ENCODE data around the gene ZNF483.
"Not testable (repeated sequence)": the region's sequence is repeated elsewhere in the genome, so short reads cannot be mapped to it uniquely, and the experiment has no call there.

Gene ZNF483

DNA sequence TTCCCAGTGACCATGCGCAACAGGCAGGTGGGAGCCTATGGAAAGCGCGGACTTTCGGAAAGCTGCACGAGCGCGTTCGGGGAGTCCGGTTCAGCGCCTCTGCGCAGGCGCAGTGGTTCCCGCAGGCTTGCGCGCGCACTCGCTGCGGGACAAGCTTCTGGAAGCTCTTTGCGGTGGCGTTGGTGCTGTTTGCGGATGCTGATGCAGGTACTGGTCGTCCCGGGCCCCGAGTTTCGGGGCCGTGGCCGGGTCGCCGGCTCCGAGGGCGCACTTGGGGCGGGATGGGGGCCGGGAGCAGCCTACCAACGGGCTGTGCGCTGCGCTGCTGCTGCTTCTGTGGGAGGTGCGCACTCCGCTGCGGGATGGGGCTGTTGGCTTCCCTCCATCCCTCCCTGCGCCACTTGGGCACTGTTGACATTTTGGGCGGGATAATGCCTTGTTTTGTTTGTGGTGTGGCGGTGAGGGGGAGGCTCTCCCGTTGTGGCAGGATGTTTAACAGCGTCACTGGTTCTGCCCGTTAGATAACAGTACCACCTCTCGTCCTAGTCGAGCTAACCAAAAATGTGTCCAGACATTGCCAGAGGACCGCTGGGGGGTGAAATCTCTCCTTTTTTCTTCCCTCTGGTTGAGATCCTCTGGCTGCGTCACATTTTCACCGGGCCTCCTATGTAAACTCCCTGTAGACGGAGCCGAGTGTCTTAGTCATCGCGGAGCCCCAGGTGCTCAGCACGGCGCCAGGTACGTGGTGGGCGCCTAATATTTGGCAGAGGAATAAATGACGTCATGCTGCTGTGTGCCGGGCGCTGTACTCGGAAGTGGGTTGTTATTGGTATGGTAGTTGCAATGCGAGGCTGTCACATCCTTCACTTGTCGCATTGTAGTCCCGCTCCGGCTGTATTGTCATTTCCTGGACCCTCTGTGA, at the start of gene ZNF483:
Gene ZNF483 (plus strand): TSS at position 124 of the 922 bp plus-strand sequence. CDS start 2,217 bp downstream, outside the sequence.
- DNase-seq = peak; percentile 85

DNA sequence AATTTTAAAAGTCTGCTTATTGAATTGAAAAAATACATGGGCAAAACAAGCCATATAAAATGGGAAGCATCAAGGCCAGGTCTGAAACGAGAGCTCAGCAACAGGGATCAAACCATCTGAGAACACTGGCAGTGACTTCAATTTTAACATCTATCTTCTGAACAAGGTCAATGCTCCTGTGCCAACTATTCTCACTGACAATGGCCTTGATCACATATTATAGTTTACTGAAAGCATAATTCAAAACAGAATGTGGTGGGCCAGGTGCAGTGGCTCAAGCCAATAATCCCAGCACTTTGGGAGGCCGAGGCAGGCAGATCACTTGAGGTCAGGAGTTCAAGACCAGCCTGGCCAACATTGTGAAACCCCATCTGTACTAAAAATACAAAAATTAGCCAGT, 49.8 kb upstream of the ZNF483 start:
- no peak for DNase-seq

DNA sequence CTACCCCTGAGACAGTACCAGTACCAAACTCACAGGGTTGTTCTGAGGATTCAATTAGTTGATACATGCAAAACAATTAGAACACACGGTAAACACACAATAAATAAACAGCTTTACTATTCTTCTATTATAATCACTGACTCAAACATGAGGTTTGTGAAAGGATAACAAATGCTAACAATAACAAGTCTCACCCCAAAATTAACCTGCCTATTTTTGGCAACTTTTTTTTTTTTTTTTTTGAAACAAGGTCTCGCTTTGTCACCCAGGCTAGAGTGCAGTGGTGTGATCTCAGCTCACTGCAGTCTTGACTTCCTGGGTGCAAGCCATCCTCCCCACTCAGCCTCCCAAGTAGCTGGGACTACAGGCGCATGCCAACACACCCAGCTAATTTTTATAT, 47.3 kb upstream of the ZNF483 start:
- DNase-seq = no peak

DNA sequence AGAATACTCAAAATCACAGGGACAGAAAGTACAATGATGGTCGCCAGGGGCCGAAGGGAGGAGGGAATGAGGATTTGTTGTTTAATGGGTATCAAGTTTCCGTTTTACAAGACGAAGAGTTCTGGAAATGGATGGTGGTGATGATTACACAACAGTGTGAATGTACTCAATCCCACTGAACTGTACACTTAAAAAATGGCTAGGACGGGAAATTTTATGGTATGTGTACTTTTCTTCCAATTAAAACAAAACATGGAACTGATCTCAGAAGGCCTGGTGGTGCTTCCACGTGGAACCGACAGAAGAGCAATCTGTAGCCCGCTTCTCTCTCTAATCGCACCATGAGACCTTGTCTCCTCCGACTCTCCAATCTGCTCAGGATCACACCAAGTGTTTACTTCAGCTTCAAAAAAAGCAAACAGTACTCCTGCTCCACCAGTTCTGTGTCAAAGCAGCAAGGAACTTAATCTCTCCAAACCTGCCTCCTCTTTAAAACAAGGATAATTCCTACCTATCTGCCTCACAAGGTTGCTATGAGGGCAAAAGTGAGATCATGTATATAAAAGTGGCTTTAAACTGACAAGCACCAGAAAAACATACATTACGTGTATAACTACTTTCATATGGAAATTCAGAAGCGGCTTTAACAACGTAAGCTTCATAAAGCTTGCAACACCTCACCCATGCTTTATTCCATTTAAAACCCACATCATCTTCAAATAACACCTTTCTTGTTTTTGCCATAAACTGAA, 42.9 kb upstream of the ZNF483 start:
- no peak for DNase-seq

DNA sequence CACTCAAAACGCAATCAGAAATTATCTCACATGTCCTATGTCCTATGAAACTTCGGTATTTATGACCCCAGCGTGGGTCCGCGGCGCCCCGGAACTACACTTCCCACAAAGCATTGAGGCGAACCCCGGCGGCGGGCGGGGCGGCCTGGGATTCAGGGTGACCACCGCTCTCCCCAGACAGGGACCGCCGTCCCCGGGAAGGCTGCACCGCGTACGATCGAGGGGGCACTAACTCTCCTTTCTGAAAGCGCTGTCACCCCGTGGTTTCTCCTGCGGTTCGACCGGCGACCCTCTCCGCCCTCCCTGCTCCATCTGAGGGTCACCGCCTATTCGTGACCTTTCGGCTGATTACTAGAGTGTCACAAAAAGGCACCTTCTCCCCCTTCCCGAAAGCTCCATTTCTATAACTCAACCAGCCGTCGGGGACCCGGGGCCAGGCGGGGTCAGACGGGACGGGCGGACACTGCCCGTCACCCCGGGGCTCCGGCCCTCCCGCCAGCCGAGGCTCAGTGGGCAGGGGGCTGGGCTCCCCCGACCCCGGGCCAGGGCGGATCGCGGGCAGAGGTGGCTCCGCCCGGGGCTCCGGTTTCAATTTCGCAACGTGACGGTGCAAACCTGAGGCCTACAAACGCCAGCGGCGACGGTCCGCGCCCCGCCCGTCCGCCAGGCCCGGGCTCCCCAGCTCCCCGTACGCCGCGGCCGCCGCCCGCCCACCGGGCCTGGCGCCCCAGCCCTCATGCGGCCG, 42.1 kb upstream of the ZNF483 start:
- peak; percentile 63 for DNase-seq

DNA sequence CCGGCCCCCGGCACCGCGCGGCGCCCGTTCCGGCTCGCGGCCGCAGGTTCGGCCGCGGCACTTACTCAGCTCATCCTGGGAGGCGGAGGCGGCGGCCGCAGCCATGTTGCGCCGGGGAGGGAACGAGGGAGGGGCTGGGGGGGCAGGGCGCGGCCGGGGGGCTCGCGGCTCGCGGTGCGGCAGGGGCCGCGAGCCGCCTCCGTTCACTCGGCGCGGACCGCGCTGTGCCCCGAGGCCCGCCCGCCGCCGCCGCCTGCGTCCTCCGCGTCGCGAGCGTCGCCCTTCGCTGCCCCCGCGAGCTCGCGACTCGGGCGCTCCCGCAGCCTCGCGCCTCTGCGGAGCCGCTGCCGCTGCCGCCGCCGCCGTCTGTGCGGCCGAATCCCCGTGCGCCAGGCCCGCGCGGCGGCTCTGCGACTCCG, 41.5 kb upstream of the ZNF483 start:
- peak; percentile 63 for DNase-seq

DNA sequence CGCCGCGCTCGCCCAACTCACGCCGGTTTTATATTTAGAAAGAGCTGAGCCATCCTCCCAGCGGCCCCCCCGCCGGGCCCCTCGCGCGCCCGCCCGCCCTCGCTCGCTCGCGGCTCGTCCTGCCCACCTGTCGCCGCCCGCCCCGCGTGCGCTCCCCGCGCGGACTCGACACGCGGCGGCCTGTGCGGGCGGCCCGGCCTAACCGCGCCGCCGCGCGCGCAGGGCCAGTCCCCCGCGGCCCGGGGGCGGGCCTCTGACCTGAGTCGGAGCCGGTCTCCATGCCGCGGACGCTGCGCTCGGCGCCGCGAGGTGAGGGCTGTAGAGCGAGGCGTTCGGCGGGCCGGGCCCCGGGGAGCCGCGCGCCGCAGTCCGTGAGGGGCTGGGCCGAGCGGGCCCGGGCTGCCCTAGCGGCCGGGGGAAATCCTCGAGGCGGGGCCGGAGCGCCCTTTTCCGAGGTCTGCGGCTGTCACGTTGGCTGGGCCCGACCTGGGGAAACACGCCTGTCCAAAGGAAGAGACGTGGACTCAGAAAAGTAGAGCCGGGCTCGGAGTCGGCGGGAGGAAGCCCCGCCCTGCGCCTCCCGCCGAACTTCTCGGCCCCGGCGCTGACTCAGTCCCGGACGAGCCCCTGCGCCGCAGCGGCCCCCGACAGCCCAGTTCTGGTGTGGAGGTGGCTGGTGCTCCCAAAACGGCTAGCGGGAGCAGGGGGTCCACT, 41.0 kb upstream of the ZNF483 start, which contains the start of gene ECPAS:
Gene ECPAS (minus strand): TSS at position 526 of the 714 bp plus-strand sequence. CDS start 11,465 bp downstream, outside the sequence.
- DNase-seq = peak; percentile 76

DNA sequence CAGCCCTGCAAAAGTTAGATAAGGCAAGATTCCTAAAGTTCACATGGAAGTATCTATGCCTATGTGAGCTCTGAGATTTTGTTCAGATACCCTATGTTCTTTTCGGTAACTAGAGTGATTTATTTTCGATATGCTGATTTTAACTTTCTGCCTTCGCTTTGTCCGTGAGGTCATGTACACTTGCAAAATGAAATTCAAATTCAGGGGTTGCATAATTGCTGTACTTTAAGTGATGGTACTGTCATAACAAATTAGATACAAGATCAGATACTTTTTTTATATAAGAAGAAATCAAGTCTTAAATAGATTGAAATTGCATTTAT, 40.4 kb upstream of the ZNF483 start:
- no peak for DNase-seq

DNA sequence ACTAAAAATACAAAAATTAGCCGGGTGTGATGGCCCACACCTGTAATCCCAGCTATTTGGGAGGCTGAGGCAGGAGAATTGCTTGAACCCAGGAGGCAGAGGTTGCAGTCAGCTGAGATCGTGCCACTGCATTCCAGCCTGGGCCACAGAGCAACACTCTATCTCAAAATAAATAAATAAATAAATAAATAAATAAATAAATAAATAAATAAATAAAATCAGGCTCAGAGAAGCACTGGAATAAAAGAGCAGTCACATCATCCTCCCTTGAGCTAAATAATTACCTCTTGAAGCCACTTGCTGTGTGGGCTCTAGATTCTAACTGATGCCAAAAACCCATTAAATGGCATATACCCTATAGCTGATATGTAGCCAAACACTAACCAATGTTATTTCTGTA, 27.8 kb upstream of the ZNF483 start:
- DNase-seq = not testable (repeated sequence)

DNA sequence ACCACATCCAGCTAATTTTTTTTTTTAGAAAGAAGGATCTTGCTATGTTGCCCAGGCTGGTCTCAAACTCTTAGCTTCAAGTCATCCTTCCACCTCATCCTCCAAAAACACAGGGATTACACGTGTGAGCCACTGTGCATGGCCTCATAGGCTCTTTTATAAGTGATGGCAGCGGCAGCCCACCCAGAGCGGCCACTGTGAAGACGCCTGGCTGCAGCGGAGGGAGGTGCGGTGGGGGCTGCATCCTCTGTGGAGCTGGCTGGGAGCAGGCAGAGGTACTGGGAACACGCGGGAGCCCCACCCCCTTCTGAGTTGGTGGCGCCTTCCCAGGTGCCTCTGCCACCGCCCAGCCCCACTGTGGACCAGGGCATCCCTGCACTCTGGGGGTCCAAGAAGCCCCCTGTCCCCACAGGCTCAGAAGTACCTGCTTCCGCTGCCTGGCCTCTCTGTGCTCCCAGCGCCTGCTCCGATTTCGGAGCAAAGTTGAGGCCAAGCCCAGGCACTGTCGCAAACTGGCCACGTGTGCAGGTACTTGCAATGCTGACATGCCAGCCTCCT, 23.9 kb upstream of the ZNF483 start:
- no peak for DNase-seq

DNA sequence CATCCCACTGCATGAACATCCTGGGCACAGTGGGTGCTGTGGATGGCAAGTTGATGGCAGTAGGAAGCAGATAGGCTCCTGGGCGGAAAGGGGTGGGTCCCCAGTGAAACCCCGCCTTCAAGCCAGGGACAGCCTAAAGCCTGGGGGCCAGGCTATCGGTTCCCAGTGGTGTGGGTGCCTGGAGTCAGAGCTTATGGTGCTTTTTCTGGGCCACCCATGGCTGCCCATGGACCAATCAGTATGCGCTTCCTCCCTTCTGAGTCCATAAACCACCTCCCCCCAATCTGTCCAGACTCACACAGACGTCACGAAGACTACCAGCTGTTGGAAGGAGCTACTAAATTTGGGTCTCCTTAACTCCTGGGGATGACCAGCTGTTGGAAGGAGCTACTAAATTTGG, 23.3 kb upstream of the ZNF483 start:
- no peak for DNase-seq

DNA sequence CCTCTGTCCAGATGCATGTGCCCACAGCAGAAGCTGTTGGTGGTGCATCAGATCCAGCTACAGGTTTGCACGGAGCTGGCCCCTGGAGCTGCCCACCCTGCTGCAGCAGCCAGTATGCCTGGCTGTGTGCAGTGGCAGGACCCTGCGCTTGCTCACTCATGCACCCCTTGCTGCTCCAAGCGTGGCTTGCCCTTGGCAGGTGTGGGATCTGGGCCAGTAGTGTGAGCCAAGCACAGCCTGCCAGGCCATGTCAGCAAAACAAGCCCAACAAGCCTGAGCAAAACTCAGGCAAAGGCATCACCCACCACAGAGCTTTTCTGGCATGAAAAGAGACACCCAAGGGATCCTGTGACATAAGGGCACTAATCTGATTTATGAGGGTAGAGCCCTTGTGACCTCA, 22.5 kb upstream of the ZNF483 start:
- DNase-seq = no peak

DNA sequence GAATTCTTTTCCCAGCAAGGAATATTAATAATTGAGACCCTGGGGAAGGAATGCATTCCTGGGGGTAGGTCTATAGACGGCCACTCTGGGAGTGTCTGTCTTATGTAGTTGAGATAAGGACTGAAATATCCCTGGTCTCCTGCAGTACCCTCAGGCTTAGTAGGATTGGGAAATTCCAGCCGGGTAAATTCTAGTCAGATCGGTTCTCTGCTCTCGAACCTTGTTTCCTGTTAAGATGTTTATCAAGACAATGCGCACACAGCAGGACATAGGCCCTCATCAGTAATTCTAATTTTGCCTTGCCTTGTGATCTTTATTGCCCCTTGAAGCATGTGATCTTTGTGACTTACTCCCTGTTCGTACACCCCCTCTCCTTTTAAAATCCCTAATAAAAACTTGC, 13.4 kb upstream of the ZNF483 start:
- DNase-seq = not testable (repeated sequence)

DNA sequence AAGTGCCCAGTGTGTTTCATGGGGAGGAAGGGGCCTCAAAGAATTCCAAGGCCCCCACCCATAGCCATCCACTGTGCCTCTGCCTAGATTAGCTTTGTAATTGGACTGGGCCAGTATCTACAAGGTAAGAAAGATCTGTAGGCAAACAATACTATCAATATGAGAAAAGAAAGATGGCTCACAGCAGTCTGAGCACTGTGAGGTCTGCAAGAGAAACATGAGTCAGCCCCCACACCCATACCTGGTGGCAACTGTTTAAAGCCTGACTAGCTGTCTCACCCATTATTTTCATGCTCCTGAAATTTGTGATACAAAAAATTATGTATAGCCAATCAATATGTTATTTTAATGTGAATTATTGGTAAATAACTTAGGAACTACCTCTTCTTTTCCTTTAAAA, 10.0 kb upstream of the ZNF483 start:
- DNase-seq = no peak

DNA sequence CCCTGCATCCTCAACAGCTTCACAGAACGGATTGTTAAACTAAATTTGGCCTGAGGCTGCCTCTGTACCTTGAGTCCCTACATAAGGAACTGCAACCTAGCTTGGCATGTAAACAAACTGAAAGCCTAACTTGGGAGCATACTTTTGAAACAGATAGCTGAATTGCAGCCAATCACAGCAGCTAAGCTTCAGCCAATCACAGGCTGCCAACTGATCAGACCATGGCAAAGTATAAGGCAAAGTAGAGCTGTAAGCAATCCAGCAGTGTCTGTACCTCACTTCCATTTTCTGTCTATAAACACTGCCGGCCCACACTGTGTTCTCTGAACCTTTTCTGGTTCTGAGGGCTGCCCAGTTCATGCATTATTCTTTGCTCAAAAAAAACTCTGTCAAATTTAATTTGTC, 8.9 kb upstream of the ZNF483 start:
- DNase-seq = no peak

DNA sequence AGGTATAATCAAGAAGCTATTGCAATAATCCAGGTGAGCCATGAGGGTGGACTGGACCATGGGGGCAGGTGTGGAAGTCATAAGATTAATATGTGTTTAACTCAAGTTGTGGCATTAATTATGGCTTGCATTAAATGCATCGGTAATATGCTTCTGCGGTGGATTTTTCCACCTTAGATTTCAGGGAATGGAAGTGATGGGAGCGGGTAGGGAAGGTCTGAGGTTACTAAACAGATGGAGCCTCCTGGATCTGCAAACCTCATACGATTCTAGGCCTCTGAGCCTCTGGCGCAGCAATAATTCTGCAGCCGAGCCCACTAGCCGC, 286 bp upstream of the ZNF483 start:
- no peak for DNase-seq

DNA sequence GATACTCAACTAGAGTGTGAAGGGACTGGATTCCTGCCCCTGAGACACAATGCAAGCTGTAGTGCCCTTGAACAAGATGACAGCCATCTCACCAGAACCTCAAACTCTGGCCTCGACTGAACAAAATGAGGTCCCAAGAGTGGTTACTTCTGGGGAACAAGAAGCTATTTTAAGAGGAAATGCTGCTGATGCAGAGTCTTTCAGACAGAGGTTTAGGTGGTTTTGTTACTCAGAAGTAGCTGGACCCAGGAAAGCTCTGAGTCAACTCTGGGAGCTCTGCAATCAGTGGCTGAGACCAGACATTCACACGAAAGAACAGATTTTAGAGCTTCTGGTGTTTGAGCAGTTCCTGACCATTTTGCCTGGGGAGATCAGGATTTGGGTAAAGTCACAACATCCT, 2.4 kb downstream of the ZNF483 start:
- no peak for DNase-seq

DNA sequence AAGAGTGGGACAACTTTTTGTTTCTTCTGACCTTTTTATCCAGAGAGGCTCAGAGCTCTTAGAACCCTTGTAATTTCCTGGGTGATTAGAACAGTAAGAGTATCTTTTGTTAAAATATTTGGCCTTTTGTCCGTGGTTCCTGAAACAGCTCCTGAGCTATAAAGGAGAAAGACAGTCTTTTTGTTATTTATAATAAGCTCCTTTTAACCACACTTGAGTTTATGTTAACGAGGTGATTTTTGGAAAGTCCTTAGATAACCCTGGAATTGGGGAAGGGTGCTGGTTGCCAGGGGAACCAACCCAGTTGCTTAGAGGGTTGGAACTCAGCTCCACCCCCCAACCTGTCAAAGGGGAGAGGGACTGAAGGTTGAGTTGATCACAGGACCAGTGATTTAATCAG, 4.8 kb downstream of the ZNF483 start:
- no peak for DNase-seq

DNA sequence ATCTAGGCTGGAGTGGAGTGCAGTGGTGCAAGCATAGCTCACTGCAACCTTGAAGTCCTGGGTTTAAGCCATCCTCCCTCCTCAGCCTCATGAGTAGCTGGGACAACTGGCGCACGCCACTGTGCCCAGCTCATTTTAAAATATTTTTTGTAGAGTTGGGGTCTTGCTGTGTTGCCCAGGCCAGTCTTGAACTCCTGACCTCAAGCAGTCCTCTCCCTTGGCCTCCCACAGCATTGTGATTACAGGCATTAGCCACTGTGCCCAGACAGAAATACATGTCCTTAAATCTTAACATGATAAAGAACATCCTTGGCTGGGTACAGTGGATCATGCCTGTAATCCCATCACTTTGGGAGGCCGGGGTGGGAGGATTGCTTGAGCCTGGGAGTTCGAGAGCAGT, 6.7 kb downstream of the ZNF483 start:
- no peak for DNase-seq

DNA sequence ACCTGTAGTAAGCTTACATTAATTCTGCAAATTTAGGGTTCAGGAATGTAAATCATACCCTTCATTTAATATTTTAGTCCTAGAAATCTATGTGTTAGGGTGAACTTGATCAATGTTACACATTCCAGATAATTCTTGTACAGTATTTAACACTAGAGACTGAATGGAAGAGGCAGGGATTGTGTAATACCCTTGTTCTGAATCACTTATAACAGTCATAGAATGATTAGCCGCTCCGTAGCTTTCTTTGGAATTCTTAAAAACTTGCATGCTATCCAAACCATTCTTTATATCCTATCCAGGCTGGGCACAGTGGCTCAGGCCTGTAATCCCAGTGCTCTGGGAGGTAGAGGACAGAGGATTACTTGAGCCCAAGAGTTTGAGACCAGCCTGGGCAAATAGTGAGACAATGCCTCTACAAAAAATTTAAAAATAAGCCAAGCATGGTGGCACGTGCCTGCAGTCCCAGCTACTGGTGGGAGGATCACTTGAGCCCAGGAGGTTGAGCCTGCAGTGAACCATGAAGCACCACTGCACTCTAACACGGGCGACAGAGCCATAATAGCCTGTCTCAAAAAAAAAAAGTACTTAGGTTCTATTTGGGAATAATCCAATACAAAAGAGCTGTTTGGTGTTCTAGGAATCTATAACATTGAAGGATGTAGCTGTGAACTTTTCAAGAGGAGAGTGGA, 8.3 kb downstream of the ZNF483 start:
- DNase-seq = no peak

DNA sequence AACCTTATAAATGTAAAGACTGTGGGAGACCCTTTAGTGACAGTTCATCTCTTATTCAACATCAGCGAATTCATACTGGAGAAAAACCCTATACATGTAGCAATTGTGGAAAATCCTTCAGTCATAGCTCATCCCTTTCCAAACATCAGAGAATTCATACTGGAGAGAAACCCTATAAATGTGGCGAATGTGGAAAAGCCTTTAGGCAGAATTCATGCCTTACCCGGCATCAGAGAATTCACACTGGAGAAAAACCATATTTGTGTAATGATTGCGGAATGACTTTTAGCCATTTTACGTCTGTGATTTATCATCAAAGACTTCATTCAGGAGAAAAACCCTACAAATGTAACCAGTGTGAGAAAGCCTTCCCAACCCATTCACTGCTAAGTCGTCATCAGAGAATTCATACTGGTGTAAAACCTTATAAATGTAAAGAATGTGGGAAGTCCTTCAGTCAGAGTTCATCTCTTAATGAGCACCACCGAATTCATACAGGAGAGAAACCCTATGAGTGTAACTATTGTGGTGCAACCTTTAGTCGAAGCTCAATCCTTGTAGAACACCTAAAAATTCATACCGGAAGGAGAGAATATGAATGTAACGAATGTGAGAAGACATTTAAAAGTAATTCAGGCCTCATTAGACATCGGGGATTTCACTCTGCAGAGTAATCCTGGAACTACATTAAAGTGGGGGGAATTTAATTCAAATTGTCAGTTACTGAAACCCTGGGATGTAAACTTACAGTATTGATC, 17.7 kb downstream of the ZNF483 start:
- no peak for DNase-seq
